Prostate gland (tissue), 2 donors: ENCODE measurements around the gene MYLK2.

ENCODE experiments used
- POLR2A ChIP-seq: fragments of 450-650 bp; IDR thresholded peaks from one replicate; pipeline ENCODE4 v1.6.1; 2016; ENCODE audit warnings: antibody characterized with exemption, mild to moderate bottlenecking
- TF ChIP-seq, protein P1 (sequence below), 4 experiments: fragments of 200-600 bp in 2 of 4; fragments of 450-650 bp in 2 of 4; sonication (generic) in 2 of 4; IDR thresholded peaks; 1 replicate in 3 of 4; 2 replicates in 1 of 4; pipeline ENCODE4 v1.5.1; 2016 to 2019; ENCODE audit warnings: antibody characterized with exemption in 4 of 4, mild to moderate bottlenecking in 2 of 4, moderate library complexity in 2 of 4

DNA sequence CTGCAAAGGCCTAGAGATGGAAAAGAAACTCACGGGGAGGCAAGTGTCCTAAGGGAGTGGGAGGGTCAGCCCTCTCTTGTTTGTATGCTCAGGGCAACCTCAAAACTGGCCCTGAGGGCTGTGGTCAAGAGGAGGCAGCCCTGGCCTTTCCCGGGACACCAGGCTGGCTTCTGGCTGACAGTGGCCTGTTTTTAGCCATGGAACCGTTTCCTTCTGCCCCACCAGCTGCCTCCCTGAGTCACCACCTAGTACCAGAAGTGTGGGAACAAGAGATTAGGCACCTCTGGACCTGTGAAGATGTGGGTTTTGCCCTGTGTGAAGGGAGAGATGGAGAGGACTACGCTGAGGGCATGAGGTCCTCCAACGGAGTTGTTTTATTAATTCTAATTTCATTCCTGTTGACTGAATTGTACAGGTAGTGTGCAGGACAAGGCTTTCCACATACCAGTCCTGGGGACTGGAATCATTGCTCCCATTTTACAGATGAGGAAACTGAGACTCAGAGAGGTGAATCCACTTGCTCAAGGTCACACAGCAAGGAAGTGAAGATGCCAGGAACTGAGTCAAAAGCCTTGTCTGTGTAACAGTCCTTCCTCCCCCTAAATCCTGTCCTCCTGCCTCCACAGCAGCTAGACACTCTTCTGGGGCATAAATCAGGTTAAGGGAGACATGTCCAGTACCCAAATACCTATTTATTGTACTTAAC, 20.8 kb downstream of the MYLK2 start:
- TF ChIP-seq, protein P1, sequence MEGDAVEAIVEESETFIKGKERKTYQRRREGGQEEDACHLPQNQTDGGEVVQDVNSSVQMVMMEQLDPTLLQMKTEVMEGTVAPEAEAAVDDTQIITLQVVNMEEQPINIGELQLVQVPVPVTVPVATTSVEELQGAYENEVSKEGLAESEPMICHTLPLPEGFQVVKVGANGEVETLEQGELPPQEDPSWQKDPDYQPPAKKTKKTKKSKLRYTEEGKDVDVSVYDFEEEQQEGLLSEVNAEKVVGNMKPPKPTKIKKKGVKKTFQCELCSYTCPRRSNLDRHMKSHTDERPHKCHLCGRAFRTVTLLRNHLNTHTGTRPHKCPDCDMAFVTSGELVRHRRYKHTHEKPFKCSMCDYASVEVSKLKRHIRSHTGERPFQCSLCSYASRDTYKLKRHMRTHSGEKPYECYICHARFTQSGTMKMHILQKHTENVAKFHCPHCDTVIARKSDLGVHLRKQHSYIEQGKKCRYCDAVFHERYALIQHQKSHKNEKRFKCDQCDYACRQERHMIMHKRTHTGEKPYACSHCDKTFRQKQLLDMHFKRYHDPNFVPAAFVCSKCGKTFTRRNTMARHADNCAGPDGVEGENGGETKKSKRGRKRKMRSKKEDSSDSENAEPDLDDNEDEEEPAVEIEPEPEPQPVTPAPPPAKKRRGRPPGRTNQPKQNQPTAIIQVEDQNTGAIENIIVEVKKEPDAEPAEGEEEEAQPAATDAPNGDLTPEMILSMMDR (IDR thresholded peaks at IDR 0.05) = no peak
- no peak for TF ChIP-seq POLR2A
